Ascending aorta (tissue), 2 donors: Measurements from ENCODE around the gene BRI3BP. TPM values are rescaled to one million over a fixed set of nuclear protein-coding genes. Genes with fewer than 3 reads are reported as not detected.

ENCODE experiments used
- DNase-seq, 2 donors: peaks; one replicate each; pipeline ENCODE4 v3.0.0-alpha.2; 2019; ENCODE audit warnings: low spot score in 2 of 2
- H3K27ac ChIP-seq, 2 donors: fragments of 200-600 bp; sonication (generic); one replicate each; pipeline ENCODE4 v1.5.1; 2016 to 2017; ENCODE audit warnings: mild to moderate bottlenecking in 1 of 2
- H3K27me3 ChIP-seq: fragments of 200-600 bp; sonication (generic); one replicate; pipeline ENCODE4 v1.5.1; 2017
- H3K36me3 ChIP-seq, 2 donors: fragments of 200-600 bp; sonication (generic); one replicate each; pipeline ENCODE4 v1.5.1; 2016
- H3K4me1 ChIP-seq, 2 donors: fragments of 200-600 bp; sonication (generic); one replicate each; pipeline ENCODE4 v1.5.1; 2016 to 2017; ENCODE audit warnings: mild to moderate bottlenecking in 1 of 2
- H3K4me3 ChIP-seq, 2 donors: fragments of 200-600 bp; sonication (generic); one replicate each; pipeline ENCODE4 v1.5.1; 2016 to 2017; ENCODE audit warnings: mild to moderate bottlenecking in 1 of 2
- H3K9me3 ChIP-seq, 2 donors: fragments of 200-600 bp; sonication (generic); one replicate each; pipeline ENCODE4 v1.5.1; 2016
- intact Hi-C: fragments of 100-400 bp; cut with DNase I; formaldehyde crosslinking; loops from one replicate; pipeline ENCODE4 v1.15.1; 2023
- total RNA-seq: library from RNA; depleted of rRNA; stranded (reverse); fragments of >200 nt; gene quantifications from one replicate; pipeline ENCODE4 v1.1.0, GENCODE V29; 2016
- TF ChIP-seq, protein P1 (sequence below), 3 experiments: fragments of 200-600 bp in 2 of 3; fragments of 450-650 bp in 1 of 3; sonication (generic) in 2 of 3; IDR thresholded peaks; one replicate each; pipeline ENCODE4 v1.5.1; 2016 to 2019; ENCODE audit warnings: antibody characterized with exemption in 3 of 3, mild to moderate bottlenecking in 1 of 3, moderate library complexity in 1 of 3

The BRI3BP gene
- total RNA-seq, 1 donor from 2014 or later = 2.1 TPM

DNA sequence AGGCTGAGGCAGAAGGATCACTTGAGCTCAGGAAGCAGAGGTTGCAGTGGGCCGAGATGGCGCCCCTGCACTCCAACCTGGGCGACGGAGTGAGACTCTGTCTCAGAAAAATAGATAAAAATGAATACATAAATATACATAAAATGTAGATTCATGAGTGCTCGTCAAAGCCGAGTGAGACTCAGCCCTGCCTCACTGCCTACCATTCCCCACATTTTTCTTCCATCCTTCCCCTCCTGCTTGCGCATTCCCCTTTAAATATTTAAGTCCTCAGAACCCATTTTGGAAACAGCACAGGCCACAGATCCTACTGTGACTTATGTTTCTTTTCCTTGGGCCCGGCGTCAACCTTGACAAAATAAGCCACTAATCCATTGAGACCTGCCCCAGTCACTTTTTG is 39.8 kb downstream of the BRI3BP start:
- Histone ChIP-seq H3K4me3 (no peak overlapping the region), H3K27ac (no peak overlapping the region), H3K4me1 (no peaks in the 10 kb centered on the region), H3K36me3 (no peaks in the 10 kb centered on the region), H3K27me3 (no peaks in the 10 kb centered on the region), H3K9me3 (no peaks in the 10 kb centered on the region)
- intact Hi-C loops = no loop called here
- DNase-seq = no peak
- TF ChIP-seq, protein P1, sequence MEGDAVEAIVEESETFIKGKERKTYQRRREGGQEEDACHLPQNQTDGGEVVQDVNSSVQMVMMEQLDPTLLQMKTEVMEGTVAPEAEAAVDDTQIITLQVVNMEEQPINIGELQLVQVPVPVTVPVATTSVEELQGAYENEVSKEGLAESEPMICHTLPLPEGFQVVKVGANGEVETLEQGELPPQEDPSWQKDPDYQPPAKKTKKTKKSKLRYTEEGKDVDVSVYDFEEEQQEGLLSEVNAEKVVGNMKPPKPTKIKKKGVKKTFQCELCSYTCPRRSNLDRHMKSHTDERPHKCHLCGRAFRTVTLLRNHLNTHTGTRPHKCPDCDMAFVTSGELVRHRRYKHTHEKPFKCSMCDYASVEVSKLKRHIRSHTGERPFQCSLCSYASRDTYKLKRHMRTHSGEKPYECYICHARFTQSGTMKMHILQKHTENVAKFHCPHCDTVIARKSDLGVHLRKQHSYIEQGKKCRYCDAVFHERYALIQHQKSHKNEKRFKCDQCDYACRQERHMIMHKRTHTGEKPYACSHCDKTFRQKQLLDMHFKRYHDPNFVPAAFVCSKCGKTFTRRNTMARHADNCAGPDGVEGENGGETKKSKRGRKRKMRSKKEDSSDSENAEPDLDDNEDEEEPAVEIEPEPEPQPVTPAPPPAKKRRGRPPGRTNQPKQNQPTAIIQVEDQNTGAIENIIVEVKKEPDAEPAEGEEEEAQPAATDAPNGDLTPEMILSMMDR (IDR thresholded peaks at IDR 0.05) = no peak

DNA sequence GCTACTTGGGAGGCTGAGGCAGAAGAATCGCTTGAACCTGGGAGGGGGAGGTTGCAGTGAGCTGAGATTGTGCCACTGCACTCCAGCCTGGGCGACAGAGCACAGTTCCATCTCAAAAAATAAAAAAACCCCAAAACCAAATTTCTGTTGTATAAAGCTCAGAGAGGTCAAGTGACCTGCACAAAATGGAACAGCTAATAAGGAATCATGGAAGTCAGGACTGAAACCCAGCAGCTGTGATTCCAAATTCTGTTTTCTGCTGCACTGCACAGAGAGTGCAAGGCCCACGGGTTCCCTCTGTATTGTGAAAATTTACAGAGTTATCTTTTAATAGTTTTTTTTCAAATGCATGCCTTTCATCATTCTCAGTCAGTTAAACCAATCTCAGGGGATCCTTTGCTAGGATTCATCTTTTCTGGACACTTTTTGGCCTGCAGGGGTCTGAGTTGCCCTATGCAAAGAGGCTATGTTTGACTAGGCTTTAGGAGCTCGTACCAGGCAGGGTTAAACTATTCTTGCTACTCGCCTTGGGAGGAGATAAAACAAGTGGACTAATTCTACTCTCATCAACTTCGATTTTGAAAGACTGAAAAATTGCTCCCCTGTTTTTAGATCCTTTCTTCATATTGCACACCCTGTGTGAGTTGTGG is 45.7 kb downstream of the BRI3BP start:
- DNase-seq = no peak
- Histone ChIP-seq H3K36me3 (no peaks in the 10 kb centered on the region), H3K27me3 (no peaks in the 10 kb centered on the region), H3K4me3 (no peak overlapping the region), H3K4me1 (no peaks in the 10 kb centered on the region), H3K9me3 (no peaks in the 10 kb centered on the region), H3K27ac (no peak overlapping the region)
- TF ChIP-seq, protein P1 (IDR thresholded peaks at IDR 0.05) = no peak
- intact Hi-C loops = no loop called here

DNA sequence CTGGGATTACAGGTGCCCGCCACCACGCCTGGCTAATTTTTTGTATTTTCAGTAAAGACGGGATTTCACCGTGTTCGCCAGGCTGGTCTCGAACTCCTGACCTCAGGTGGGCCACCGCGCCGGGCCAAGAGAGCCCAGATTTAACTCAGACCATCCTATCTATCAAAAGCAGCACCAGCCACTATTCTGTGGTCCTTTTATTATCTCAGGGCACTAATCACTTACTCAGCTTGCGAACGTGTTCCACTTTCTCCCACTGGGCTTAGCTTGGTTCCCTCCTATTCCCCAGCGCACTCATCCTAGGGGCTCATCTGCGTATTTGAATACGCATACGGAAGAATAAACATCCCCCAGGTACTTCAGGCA is 55.6 kb downstream of the BRI3BP start:
- DNase-seq = no peak
- no peaks in the 10 kb centered on the region for H3K4me1 ChIP-seq
- TF ChIP-seq, protein P1 (IDR thresholded peaks at IDR 0.05) = no peak
- H3K4me3 ChIP-seq = peak overlapping the region; percentile 56 to 69
- intact Hi-C loops = loop anchor here (1.0 to 5.0 kb wide), 2 partner anchors 16 to 62 kb away; partner anchors contain the start of genes AACS and DHX37
- H3K27ac ChIP-seq = no peak overlapping the region
- H3K27me3 ChIP-seq = no peaks in the 10 kb centered on the region
- H3K9me3 ChIP-seq = no peaks in the 10 kb centered on the region
- H3K36me3 ChIP-seq = no peaks in the 10 kb centered on the region

DNA sequence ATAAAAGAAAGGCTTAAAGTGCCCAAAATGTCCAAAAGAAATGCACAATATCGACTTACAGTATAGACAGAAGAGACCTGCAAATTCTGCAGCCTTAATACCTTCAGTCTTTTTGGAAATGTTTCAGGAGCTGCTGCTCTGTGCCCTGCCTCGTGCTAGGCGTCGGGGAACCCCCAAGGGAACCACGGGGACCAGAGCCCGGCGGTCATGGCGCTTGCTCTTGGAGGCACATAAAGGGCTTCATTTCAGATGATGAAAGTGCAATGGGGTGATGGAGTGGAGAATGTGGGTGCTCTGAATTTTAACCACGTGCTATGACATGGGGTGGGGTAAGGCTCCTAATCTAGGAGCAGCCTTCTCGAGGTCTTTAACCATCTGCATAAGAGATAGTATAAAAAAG is 57.0 kb downstream of the BRI3BP start:
- Histone ChIP-seq H3K4me1 (no peaks in the 10 kb centered on the region), H3K4me3 (no peak overlapping the region), H3K36me3 (no peaks in the 10 kb centered on the region), H3K9me3 (no peaks in the 10 kb centered on the region), H3K27me3 (no peaks in the 10 kb centered on the region), H3K27ac (no peak overlapping the region)
- no peak for DNase-seq
- intact Hi-C loops = no loop called here
- TF ChIP-seq, protein P1 (IDR thresholded peaks at IDR 0.05) = no peak

DNA sequence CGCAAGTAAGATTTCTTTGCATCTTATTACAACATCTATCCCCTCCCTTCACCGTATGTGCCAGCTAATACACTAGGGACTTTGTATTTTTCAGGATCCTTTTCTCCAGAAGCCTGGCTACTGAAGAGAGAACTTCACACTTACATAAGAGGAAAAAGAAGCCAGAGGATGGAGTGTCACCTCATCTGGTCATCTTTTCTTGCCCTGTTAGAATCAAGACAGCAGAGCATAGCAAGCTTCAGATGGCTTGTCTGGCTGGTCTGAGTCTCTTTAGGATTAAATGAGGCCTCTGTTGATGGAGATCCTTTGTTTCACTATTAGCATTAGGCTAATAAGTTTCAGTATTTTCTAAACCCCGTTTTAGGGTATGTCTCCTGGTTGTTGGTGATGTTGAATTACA is 57.4 kb downstream of the BRI3BP start:
- no peaks in the 10 kb centered on the region for H3K27me3 ChIP-seq
- intact Hi-C loops = no loop called here
- H3K4me1 ChIP-seq = no peaks in the 10 kb centered on the region
- TF ChIP-seq, protein P1 (IDR thresholded peaks at IDR 0.05) = no peak
- no peak for DNase-seq
- H3K36me3 ChIP-seq = no peaks in the 10 kb centered on the region
- no peaks in the 10 kb centered on the region for H3K9me3 ChIP-seq
- no peak overlapping the region for H3K27ac ChIP-seq
- no peak overlapping the region for H3K4me3 ChIP-seq

DNA sequence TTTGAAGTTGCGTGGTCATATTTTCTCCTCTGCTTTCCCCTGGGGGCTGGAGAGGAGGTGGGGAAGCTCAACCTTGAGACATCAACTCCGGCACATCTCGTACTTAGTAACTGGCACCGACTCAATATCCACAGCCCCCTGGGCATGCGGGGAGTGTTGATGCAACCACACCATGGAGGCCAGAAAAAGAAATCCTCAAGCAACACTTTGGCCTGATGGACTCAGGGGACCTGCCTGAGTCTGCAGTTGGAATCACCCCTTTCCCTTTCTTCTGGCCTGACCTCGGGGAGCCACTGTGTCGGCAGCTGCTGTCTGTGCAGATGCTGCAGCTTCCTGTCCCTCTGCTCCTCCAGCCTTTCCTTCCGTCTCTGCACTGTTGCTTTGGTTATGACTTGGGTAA is 60.4 kb downstream of the BRI3BP start:
- Histone ChIP-seq H3K4me3 (no peak overlapping the region), H3K27me3 (no peaks in the 10 kb centered on the region), H3K27ac (no peak overlapping the region), H3K4me1 (no peaks in the 10 kb centered on the region), H3K36me3 (no peaks in the 10 kb centered on the region), H3K9me3 (no peaks in the 10 kb centered on the region)
- DNase-seq = no peak
- intact Hi-C loops = no loop called here
- TF ChIP-seq, protein P1 (IDR thresholded peaks at IDR 0.05) = no peak
